Natural killer cell (primary cell): ENCODE data around the gene ABHD17C. TPM values are rescaled to one million over a fixed set of nuclear protein-coding genes. Genes with fewer than 3 reads are reported as not detected.

Source experiments
- ATAC-seq, 3 donors: fragments of 150-1000 bp in 2 of 3; fragments of 200-7000 bp in 1 of 3; cut with Tn5 transposase; 1 replicate in 1 of 3; 2 replicates in 2 of 3; pipeline ENCODE4 v1.10.0; 2021; ENCODE audit warnings: mild to moderate bottlenecking in 2 of 3, moderate library complexity in 2 of 3
- DNase-seq, 2 donors: peaks; one replicate each; pipeline versions ENCODE4 v3.0.0 to v3.0.0-alpha.2; 2013 to 2021; ENCODE audit warnings: mixed read lengths in 1 of 2
- H3K27ac ChIP-seq: one replicate; pipeline ENCODE4 v1.5.1; 2013; ENCODE audit warnings: mild to moderate bottlenecking, low read length
- H3K27me3 ChIP-seq: one replicate; pipeline ENCODE4 v1.6.1; 2013; ENCODE audit warnings: low read length; ENCODE audit not compliant: control insufficient read depth, insufficient read depth
- H3K36me3 ChIP-seq: one replicate; pipeline ENCODE4 v1.6.1; 2013; ENCODE audit warnings: low read length; ENCODE audit not compliant: control insufficient read depth, insufficient read depth
- H3K4me1 ChIP-seq: one replicate; pipeline ENCODE4 v1.6.1; 2013; ENCODE audit warnings: low read length; ENCODE audit not compliant: control insufficient read depth, insufficient read depth
- H3K4me3 ChIP-seq: one replicate; pipeline ENCODE4 v1.5.1; 2013; ENCODE audit warnings: low read length
- H3K9me3 ChIP-seq: one replicate; pipeline ENCODE4 v1.6.1; 2013; ENCODE audit warnings: low read length; ENCODE audit not compliant: control insufficient read depth, insufficient read depth
- H3K27ac Mint-ChIP-seq, 2 donors: one replicate each; pipeline ENCODE4 v1.8.0; 2022; ENCODE audit warnings: mild to moderate bottlenecking in 2 of 2, mixed read lengths in 2 of 2, moderate library complexity in 1 of 2
- H3K27me3 Mint-ChIP-seq, 2 donors: one replicate each; pipeline ENCODE4 v1.8.0; 2022; ENCODE audit warnings: low read depth in 2 of 2, mixed read lengths in 2 of 2
- H3K36me3 Mint-ChIP-seq: one replicate; pipeline ENCODE4 v1.8.0; 2022; ENCODE audit warnings: mixed read lengths
- H3K4me1 Mint-ChIP-seq, 2 donors: one replicate each; pipeline ENCODE4 v1.8.0; 2022; ENCODE audit warnings: mixed read lengths in 2 of 2
- H3K4me3 Mint-ChIP-seq: one replicate; pipeline ENCODE4 v1.8.0; 2022; ENCODE audit warnings: mild to moderate bottlenecking, moderate library complexity, mixed read lengths
- H3K9me3 Mint-ChIP-seq, 2 donors: one replicate each; pipeline ENCODE4 v1.8.0; 2022; ENCODE audit warnings: mixed read lengths in 2 of 2
- CTCF ChIP-seq: fragments of 200-600 bp; IDR thresholded peaks from one replicate; pipeline ENCODE4 v1.8.0; 2022; ENCODE audit warnings: antibody characterized with exemption
- WGBS: methylation state at CpG from one replicate; pipeline ENCODE4 v1.1.7; 2013; ENCODE audit warnings: missing lambda C conversion rate; ENCODE audit not compliant: insufficient coverage; 5-methylcytosine and 5-hydroxymethylcytosine counted together
- intact Hi-C: fragments of 100-400 bp; cut with micrococcal nuclease; formaldehyde crosslinking; loops from one replicate; pipeline ENCODE4 v1.14.2; 2022
- total RNA-seq, 4 donors: library from RNA; stranded (reverse); fragments of 120-200 nt in 1 of 4; gene quantifications; one replicate each; pipeline versions ENCODE4 v1.2.3 to v1.2.4, GENCODE V29; 2013 to 2022

The ABHD17C gene
- total RNA-seq, 3 donors from 2014 or later (not counting 1 experiment from before 2014, with no cell fraction given) = 2.4 to 4.4 (median 4.3) TPM

GRCh38 chr15:80669663-80670273 is 25.3 kb upstream of the ABHD17C start:
- Histone ChIP-seq H3K4me3 (no peak overlapping the region), H3K4me1 (no peaks in the 10 kb centered on the region), H3K27me3 (no peaks in the 10 kb centered on the region), H3K27ac (no peak overlapping the region), H3K36me3 (no peaks in the 10 kb centered on the region), H3K9me3 (no peaks in the 10 kb centered on the region)
- no peak for TF ChIP-seq CTCF
- no peaks in the 10 kb centered on the region for H3K9me3 Mint-ChIP-seq
- 81% methylated on average over 2 of the region's 2 CpGs for WGBS
- no peak overlapping the region for H3K4me3 Mint-ChIP-seq
- H3K36me3 Mint-ChIP-seq = no peaks in the 10 kb centered on the region
- intact Hi-C loops = no loop called here
- H3K27me3 Mint-ChIP-seq = peaks cover 6 to 9% of the 10 kb centered on the region in 2 donors
- no peak overlapping the region for H3K27ac Mint-ChIP-seq
- DNase-seq = no peak
- no peaks in the 10 kb centered on the region for H3K4me1 Mint-ChIP-seq
- ATAC-seq = no peak

GRCh38 chr15:80673561-80674244 is 21.4 kb upstream of the ABHD17C start:
- H3K27ac Mint-ChIP-seq = no peak overlapping the region
- no peaks in the 10 kb centered on the region for H3K36me3 Mint-ChIP-seq
- no peaks in the 10 kb centered on the region for H3K9me3 ChIP-seq
- H3K4me1 Mint-ChIP-seq = no peaks in the 10 kb centered on the region
- H3K4me3 ChIP-seq = no peak overlapping the region
- no peak for DNase-seq
- H3K9me3 Mint-ChIP-seq = no peaks in the 10 kb centered on the region
- no peaks in the 10 kb centered on the region for H3K36me3 ChIP-seq
- no peak overlapping the region for H3K27ac ChIP-seq
- H3K27me3 ChIP-seq = no peaks in the 10 kb centered on the region
- ATAC-seq = no peak
- intact Hi-C loops = no loop called here
- no peak overlapping the region for H3K4me3 Mint-ChIP-seq
- TF ChIP-seq CTCF = no peak
- 82% methylated on average over 6 of the region's 6 CpGs for WGBS
- peaks cover 17 to 19% of the 10 kb centered on the region in 2 donors for H3K27me3 Mint-ChIP-seq
- no peaks in the 10 kb centered on the region for H3K4me1 ChIP-seq

- H3K4me1 Mint-ChIP-seq = peaks cover under 1% of the 10 kb centered on the region in 2 donors
- H3K27ac Mint-ChIP-seq = no peak overlapping the region
- no peaks in the 10 kb centered on the region for H3K27me3 ChIP-seq
- no peaks in the 10 kb centered on the region for H3K9me3 ChIP-seq
- H3K36me3 ChIP-seq = no peaks in the 10 kb centered on the region
- H3K9me3 Mint-ChIP-seq = no peaks in the 10 kb centered on the region
- H3K27ac ChIP-seq = no peak overlapping the region
- peaks cover 17 to 19% of the 10 kb centered on the region in 2 donors for H3K27me3 Mint-ChIP-seq
- intact Hi-C loops = no loop called here
- no peak overlapping the region for H3K4me3 Mint-ChIP-seq
- ATAC-seq (no peak), DNase-seq (no peak)
- no peaks in the 10 kb centered on the region for H3K36me3 Mint-ChIP-seq
- no peak for TF ChIP-seq CTCF
- H3K4me3 ChIP-seq = no peak overlapping the region
- H3K4me1 ChIP-seq = peaks cover 2% of the 10 kb centered on the region
These were observed 20.9 kb upstream of the ABHD17C start for GRCh38 chr15:80674245-80674614.

GRCh38 chr15:80677041-80677440 is 18.1 kb upstream of the ABHD17C start:
- Mint-ChIP-seq H3K4me1 (peaks cover 6 to 7% of the 10 kb centered on the region in 2 donors), H3K36me3 (no peaks in the 10 kb centered on the region), H3K27me3 (peaks cover 24 to 42% of the 10 kb centered on the region in 2 donors), H3K9me3 (no peaks in the 10 kb centered on the region), H3K27ac (no peak overlapping the region), H3K4me3 (no peak overlapping the region)
- 81% methylated on average over 2 of the region's 2 CpGs for WGBS
- Histone ChIP-seq H3K27ac (no peak overlapping the region), H3K4me1 (peaks cover 5% of the 10 kb centered on the region), H3K9me3 (no peaks in the 10 kb centered on the region), H3K4me3 (no peak overlapping the region), H3K36me3 (no peaks in the 10 kb centered on the region), H3K27me3 (no peaks in the 10 kb centered on the region)
- DNase-seq (no peak), ATAC-seq (no peak)
- TF ChIP-seq CTCF = no peak
- intact Hi-C loops = no loop called here
